K562 (cell line): ENCODE measurements around the gene MMP1. TPM values are rescaled to one million over a fixed set of nuclear protein-coding genes. Genes with fewer than 3 reads are reported as not detected.

ENCODE experiments used
- ATAC-seq: fragments of 200-7000 bp; cut with Tn5 transposase; 3 replicates; pipeline ENCODE4 v1.9.1; 2020; ENCODE audit warnings: moderate library complexity
- BruUV-seq: library from RNA; stranded (reverse); fragments of 400-500 nt; replicated peaks from 2 replicates; lab custom pipeline; 2021; lab: Mats Ljungman, UMichigan
- CTCF ChIA-PET: fragments of 300-600 bp; formaldehyde crosslinking; extraction: SDS; loops from one replicate; lab custom pipeline; 2021; ENCODE audit warnings: low intra/inter-chr PET ratio; lab: Yijun Ruan, JAX
- POLR2A ChIA-PET: fragments of 300-600, 350-650 bp; sonication (Branson Sonifier 250); formaldehyde crosslinking; extraction: SDS; loops from one replicate; lab custom pipeline; 2021; ENCODE audit warnings: antibody characterized with exemption, inconsistent platforms; lab: Yijun Ruan, JAX
- DNase-seq, 4 experiments: peaks; one replicate each; pipeline versions ENCODE4 v3.0.0 to v3.0.0-alpha.2; 2011 to 2018; ENCODE audit warnings: low spot score in 3 of 4, mixed read lengths in 3 of 4; ENCODE audit errors: extremely low read depth in 1 of 4
- FAIRE-seq: peaks from 2 replicates; lab custom pipeline; 2011; peaks lifted over from hg19 to GRCh38; lab: Jason Lieb, UNC
- H2AFZ ChIP-seq: 2 replicates; pipeline ENCODE4 v1.6.0; 2011; ENCODE audit warnings: low read depth, low read length, control low read depth, inconsistent platforms
- H3K27ac ChIP-seq: fragments of 200-600 bp; 3 replicates; pipeline ENCODE4 v1.8.0; 2011; ENCODE audit warnings: low read depth, mild to moderate bottlenecking, control low read depth, inconsistent platforms, low read length, moderate library complexity, mixed read lengths; ENCODE audit errors: extremely low read depth
- H3K27me3 ChIP-seq, 2 experiments: fragments of 300-600 bp in 1 of 2; 2 replicates in 1 of 2; 3 replicates in 1 of 2; pipeline versions ENCODE4 v1.6.0 to v1.8.0; 2011; ENCODE audit warnings: inconsistent platforms in 2 of 2, low read length in 2 of 2, mild to moderate bottlenecking in 1 of 2, mixed read lengths in 1 of 2, moderate library complexity in 1 of 2; ENCODE audit not compliant: control insufficient read depth in 2 of 2, insufficient read depth in 2 of 2
- H3K36me3 ChIP-seq: fragments of 300-600 bp; 3 replicates; pipeline ENCODE4 v1.8.0; 2011; ENCODE audit warnings: mild to moderate bottlenecking, low read length, inconsistent platforms; ENCODE audit not compliant: control insufficient read depth, insufficient read depth
- H3K4me1 ChIP-seq, 2 experiments: fragments of 200-600 bp in 1 of 2; replicated peaks in 1 of 2; 2 replicates in 1 of 2; 3 replicates in 1 of 2; pipeline versions ENCODE4 v1.5.1 to v1.8.0; 2011; ENCODE audit warnings: inconsistent platforms in 2 of 2, low read length in 2 of 2, mild to moderate bottlenecking in 1 of 2, mixed read lengths in 1 of 2, moderate library complexity in 1 of 2; ENCODE audit not compliant: control insufficient read depth in 2 of 2, insufficient read depth in 2 of 2
- H3K4me2 ChIP-seq: 2 replicates; pipeline ENCODE4 v1.6.1; 2011; ENCODE audit warnings: low read length, control low read depth, inconsistent platforms, mixed read lengths; ENCODE audit not compliant: insufficient read depth
- H3K4me3 ChIP-seq: fragments of 200-600 bp; sonication (generic), shearing (Covaris generic); 2 replicates; pipeline ENCODE4 v1.5.1; 2016; ENCODE audit warnings: control low read depth, inconsistent platforms
- H3K79me2 ChIP-seq: fragments of 200-600 bp; 3 replicates; pipeline ENCODE4 v1.8.0; 2011; ENCODE audit warnings: low read length, inconsistent platforms; ENCODE audit not compliant: control insufficient read depth, insufficient read depth
- H3K9ac ChIP-seq, 2 experiments: 2 replicates each; pipeline versions ENCODE4 v1.6.0 to v1.6.1; 2011; ENCODE audit warnings: low read depth in 2 of 2, low read length in 2 of 2, control low read depth in 1 of 2, inconsistent platforms in 1 of 2, mild to moderate bottlenecking in 1 of 2, mixed read lengths in 1 of 2; ENCODE audit not compliant: insufficient read depth in 1 of 2
- H3K9me1 ChIP-seq: one replicate; pipeline ENCODE4 v1.6.0; 2011; ENCODE audit warnings: inconsistent platforms, mild to moderate bottlenecking, low read length, moderate library complexity; ENCODE audit not compliant: control insufficient read depth, insufficient read depth
- H3K9me3 ChIP-seq: replicated peaks from 2 replicates; pipeline ENCODE4 v1.5.1; 2011; ENCODE audit warnings: low read depth, low read length, inconsistent platforms; ENCODE audit not compliant: control insufficient read depth, insufficient read depth
- H4K20me1 ChIP-seq: replicated peaks from 2 replicates; pipeline ENCODE4 v1.6.1; 2011; ENCODE audit warnings: low read length, inconsistent platforms, mixed read lengths; ENCODE audit not compliant: control insufficient read depth, insufficient read depth
- BCOR ChIP-seq: fragments of 450-650 bp; IDR thresholded peaks from 2 replicates; pipeline ENCODE4 v1.6.1; 2016
- CCNT2 ChIP-seq: IDR thresholded peaks from 2 replicates; pipeline ENCODE4 v1.6.1; 2011; ENCODE audit warnings: borderline replicate concordance, low read depth, mild to moderate bottlenecking, moderate library complexity, mixed read lengths, low read length; ENCODE audit not compliant: insufficient read length; ENCODE audit errors: extremely low read depth
- CTCFL ChIP-seq: IDR thresholded peaks from 2 replicates; pipeline ENCODE4 v1.6.1; 2011; ENCODE audit warnings: borderline replicate concordance, low read depth, mild to moderate bottlenecking, moderate library complexity, low read length; ENCODE audit not compliant: insufficient read depth, poor library complexity, severe bottlenecking
- DACH1 ChIP-seq: fragments of 450-650 bp; IDR thresholded peaks from 2 replicates; pipeline ENCODE4 v1.6.1; 2018; ENCODE audit not compliant: partially characterized antibody
- FOS ChIP-seq: IDR thresholded peaks from 3 replicates; pipeline ENCODE4 v1.6.1; 2011; ENCODE audit not compliant: insufficient read length; ENCODE audit errors: extremely low read depth
- FOXJ3 ChIP-seq: sonication (generic); formaldehyde crosslinking; IDR thresholded peaks from 2 replicates; pipeline ENCODE4 v1.4.0; 2020; ENCODE audit warnings: mild to moderate bottlenecking, missing genetic modification reagents
- HNRNPLL ChIP-seq: fragments of 200-400 bp; formaldehyde crosslinking; IDR thresholded peaks from 2 replicates; pipeline ENCODE4 v1.6.1; 2017; ENCODE audit warnings: low read length, low read depth, mild to moderate bottlenecking; ENCODE audit not compliant: poor library complexity, severe bottlenecking
- KLF16 ChIP-seq: IDR thresholded peaks from 2 replicates; pipeline ENCODE4 v1.6.1; 2016; ENCODE audit warnings: antibody characterized with exemption
- MXD1 ChIP-seq: fragments of 250-450 bp; sonication (Bioruptor Pico); IDR thresholded peaks from 2 replicates; pipeline ENCODE4 v1.8.0; 2021; ENCODE audit warnings: borderline replicate concordance, mild to moderate bottlenecking, moderate library complexity; ENCODE audit not compliant: poor library complexity, severe bottlenecking
- RAD21 ChIP-seq, 2 experiments: fragments of 250-450 bp in 1 of 2; fragments of 450-650 bp in 1 of 2; sonication (Bioruptor Pico) in 1 of 2; formaldehyde crosslinking in 1 of 2; IDR thresholded peaks in 1 of 2; conservative IDR thresholded peaks in 1 of 2; 2 replicates each; pipeline versions ENCODE4 v1.4.0 to v1.8.0; 2020 to 2022; ENCODE audit warnings: mild to moderate bottlenecking in 2 of 2, moderate library complexity in 1 of 2
- ZNF592 ChIP-seq: fragments of 450-650 bp; IDR thresholded peaks from 2 replicates; pipeline ENCODE4 v1.6.1; 2017; ENCODE audit warnings: antibody characterized with exemption, mild to moderate bottlenecking
- in situ Hi-C: fragments of 300-500 bp; cut with MboI; formaldehyde crosslinking; loops from 4 replicates; pipeline ENCODE4 v1.15.0; 2018; ENCODE audit warnings: inconsistent platforms, mixed read lengths
- intact Hi-C: fragments of 100-400 bp; cut with micrococcal nuclease; formaldehyde crosslinking; loops from 2 replicates; pipeline ENCODE4 v1.14.2; 2022
- polyA plus RNA-seq, 8 experiments: library from polyadenylated mRNA; depleted of rRNA in 4 of 8; stranded (reverse) in 5 of 8; unstranded in 3 of 8; fragments of >200 nt; fragmentation: Nextera tagmentation in 2 of 8; fragmentation: Illumina TruSeq in 1 of 8; extraction: Ambion mirVana in 2 of 8; extraction: Trizol in 1 of 8; gene quantifications; 2 replicates each; pipeline versions ENCODE4 v1.2.1 to v1.2.3, GENCODE V29; 2011 to 2014; ENCODE audit warnings: inconsistent platforms in 1 of 8, missing spikeins in 1 of 8
- total RNA-seq, 7 experiments: library from RNA; depleted of rRNA in 6 of 7; stranded (reverse); fragments of >200 nt in 6 of 7; fragmentation: Illumina TruSeq in 2 of 7; extraction: Trizol in 2 of 7; gene quantifications; 2 replicates each; pipeline versions ENCODE4 v1.2.1 to v1.2.3, GENCODE V29; 2011 to 2021; ENCODE audit warnings: low replicate concordance in 1 of 7

MMP1 gene
- total and polyA plus RNA-seq, 9 of the 15 experiments (the other 6 are each of a cell fraction or from before 2014, with no cell fraction given), result 0.06 to 0.33 (median 0.15) TPM; not detected in 2

- TF ChIP-seq BCOR, result no peak
- TF ChIP-seq CCNT2, result no peak
- TF ChIP-seq MXD1, result no peak
Observed at GRCh38 chr11:102799681-102800340, 1.9 kb upstream of the MMP1 start (continued).

- ChIA-PET CTCF (no interaction called here), POLR2A (interaction anchor here (0.7 kb wide), 1 partner anchor 1159 kb away, joined by 3 read pairs; no protein-coding TSS in a partner anchor)
- DNase-seq, result peak; percentile 19 to 42 (median 21)
- Histone ChIP-seq H4K20me1 (no peaks in the 10 kb centered on the region), H3K27me3 (no peaks in the 10 kb centered on the region), H3K27ac (no peak overlapping the region), H3K4me3 (no peak overlapping the region), H3K79me2 (no peaks in the 10 kb centered on the region), H3K9ac (no peak overlapping the region), H3K9me3 (no peaks in the 10 kb centered on the region), H2AFZ (no peak overlapping the region), H3K4me1 (no peaks in the 10 kb centered on the region), H3K4me2 (no peak overlapping the region), H3K9me1 (no peaks in the 10 kb centered on the region), H3K36me3 (no peaks in the 10 kb centered on the region)
- BruUV-seq, result no TSS peak
- intact Hi-C loops (no loop called here), in situ Hi-C loops (no loop called here)
- FAIRE-seq, result no peak
- peak; percentile 87 for ATAC-seq
- TF ChIP-seq DACH1, result no peak
- no peak for TF ChIP-seq FOS
- peak; percentile 14 for TF ChIP-seq CTCFL
- 0 out of 4 replicates have a peak, but pooled peaks of 1 of the 2 experiments have one; percentile 9 for TF ChIP-seq RAD21 (CRISPR knock-in tag; conservative IDR thresholded peaks at IDR 0.05 in 1 of 2, IDR thresholded peaks at IDR 0.05 in 1 of 2)
- no peak for TF ChIP-seq FOXJ3 (CRISPR knock-in tag)
- TF ChIP-seq KLF16, result no peak
- no peak for TF ChIP-seq HNRNPLL
- no peak for TF ChIP-seq ZNF592
Observed at GRCh38 chr11:102794382-102794781, 3.6 kb downstream of the MMP1 start.
